Testis (tissue), 2 donors: ENCODE measurements around the gene CDK5RAP2.

ENCODE experiments used
- POLR2A ChIP-seq: fragments of 450-650 bp; IDR thresholded peaks from one replicate; pipeline ENCODE4 v1.6.1; 2017; ENCODE audit warnings: antibody characterized with exemption, mild to moderate bottlenecking, moderate library complexity
- TF ChIP-seq, protein P1 (sequence below), 3 experiments: fragments of 450-650 bp in 2 of 3; fragments of 200-600 bp in 1 of 3; sonication (generic) in 1 of 3; IDR thresholded peaks; one replicate each; pipeline ENCODE4 v1.5.1; 2016 to 2019; ENCODE audit warnings: antibody characterized with exemption in 3 of 3, mild to moderate bottlenecking in 2 of 3, moderate library complexity in 1 of 3

DNA sequence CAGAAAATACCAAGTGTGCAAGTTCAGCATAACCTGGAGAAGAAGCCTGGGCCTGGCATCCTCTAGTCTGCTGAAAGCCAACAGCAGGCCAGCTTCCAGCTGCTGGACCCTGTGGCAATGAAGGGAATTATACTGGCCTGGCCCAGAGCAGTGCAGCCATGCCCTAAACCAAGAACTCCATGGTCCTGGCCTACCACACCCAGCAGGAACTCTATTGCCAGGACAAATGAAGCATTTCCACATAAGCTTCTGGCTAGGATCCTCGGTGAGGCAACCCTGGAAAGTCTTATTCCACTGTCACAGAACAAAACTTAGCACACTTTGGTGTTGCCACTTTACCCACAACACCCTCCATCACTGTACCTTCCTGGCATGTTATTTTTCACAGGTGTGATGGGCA is 35.5 kb downstream of the CDK5RAP2 start:
- TF ChIP-seq, protein P1, sequence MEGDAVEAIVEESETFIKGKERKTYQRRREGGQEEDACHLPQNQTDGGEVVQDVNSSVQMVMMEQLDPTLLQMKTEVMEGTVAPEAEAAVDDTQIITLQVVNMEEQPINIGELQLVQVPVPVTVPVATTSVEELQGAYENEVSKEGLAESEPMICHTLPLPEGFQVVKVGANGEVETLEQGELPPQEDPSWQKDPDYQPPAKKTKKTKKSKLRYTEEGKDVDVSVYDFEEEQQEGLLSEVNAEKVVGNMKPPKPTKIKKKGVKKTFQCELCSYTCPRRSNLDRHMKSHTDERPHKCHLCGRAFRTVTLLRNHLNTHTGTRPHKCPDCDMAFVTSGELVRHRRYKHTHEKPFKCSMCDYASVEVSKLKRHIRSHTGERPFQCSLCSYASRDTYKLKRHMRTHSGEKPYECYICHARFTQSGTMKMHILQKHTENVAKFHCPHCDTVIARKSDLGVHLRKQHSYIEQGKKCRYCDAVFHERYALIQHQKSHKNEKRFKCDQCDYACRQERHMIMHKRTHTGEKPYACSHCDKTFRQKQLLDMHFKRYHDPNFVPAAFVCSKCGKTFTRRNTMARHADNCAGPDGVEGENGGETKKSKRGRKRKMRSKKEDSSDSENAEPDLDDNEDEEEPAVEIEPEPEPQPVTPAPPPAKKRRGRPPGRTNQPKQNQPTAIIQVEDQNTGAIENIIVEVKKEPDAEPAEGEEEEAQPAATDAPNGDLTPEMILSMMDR (IDR thresholded peaks at IDR 0.05), result no peak
- TF ChIP-seq POLR2A, result no peak
